GM12864 (cell line): ENCODE measurements around the gene ZNF597.

Source experiments
- DNase-seq: peaks from one replicate; pipeline ENCODE4 v3.0.0-alpha.2; 2011; ENCODE audit warnings: low read depth
- H3K4me3 ChIP-seq: 2 replicates; pipeline ENCODE4 v1.5.1; 2011; ENCODE audit warnings: mild to moderate bottlenecking, low read depth, low read length, control low read depth
- CTCF ChIP-seq: IDR thresholded peaks from 2 replicates; pipeline ENCODE4 v1.5.1; 2011; ENCODE audit warnings: low read depth, mild to moderate bottlenecking, moderate library complexity, low read length, control low read depth, inconsistent platforms; ENCODE audit errors: missing control alignments

ZNF597 gene

DNA sequence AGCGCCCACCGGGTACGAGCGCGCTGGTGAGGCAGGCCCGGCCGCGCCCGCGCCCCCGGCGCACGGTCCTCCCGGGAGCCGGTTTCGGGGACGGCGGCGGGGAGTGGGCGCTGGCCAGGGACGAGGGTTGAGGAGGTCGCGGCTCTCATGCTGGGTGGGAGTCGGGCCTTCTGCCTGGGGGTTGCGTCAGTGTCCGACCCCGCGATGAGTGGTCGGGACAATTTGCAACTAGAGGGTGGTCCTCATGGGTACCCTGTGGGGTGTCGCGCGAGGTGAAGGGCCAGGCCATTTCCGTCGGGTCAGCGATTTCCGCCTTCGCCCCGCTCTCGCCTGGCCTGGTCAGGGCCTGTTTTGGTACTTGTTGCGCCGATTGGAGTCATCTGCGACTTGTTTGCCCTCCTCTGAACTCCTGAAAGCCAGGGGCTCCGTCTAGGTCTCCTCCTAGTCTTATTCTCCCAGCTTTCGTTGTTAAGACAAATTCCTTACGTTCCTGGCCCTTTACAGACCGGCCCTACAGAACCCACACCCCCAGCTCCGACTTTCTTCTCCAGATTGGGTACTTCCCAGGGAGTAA is 15.1 kb upstream of the ZNF597 start:
- H3K4me3 ChIP-seq, result peak overlapping the region; percentile 75
- TF ChIP-seq CTCF, result no peak
- DNase-seq, result no peak

- H3K4me3 ChIP-seq, result peak overlapping the region; percentile 75
- peak; percentile 56 for DNase-seq
- TF ChIP-seq CTCF, result peak; percentile 60
Measured at GRCh38 chr16:3457434-3458252, 14.3 kb upstream of the ZNF597 start.

DNA sequence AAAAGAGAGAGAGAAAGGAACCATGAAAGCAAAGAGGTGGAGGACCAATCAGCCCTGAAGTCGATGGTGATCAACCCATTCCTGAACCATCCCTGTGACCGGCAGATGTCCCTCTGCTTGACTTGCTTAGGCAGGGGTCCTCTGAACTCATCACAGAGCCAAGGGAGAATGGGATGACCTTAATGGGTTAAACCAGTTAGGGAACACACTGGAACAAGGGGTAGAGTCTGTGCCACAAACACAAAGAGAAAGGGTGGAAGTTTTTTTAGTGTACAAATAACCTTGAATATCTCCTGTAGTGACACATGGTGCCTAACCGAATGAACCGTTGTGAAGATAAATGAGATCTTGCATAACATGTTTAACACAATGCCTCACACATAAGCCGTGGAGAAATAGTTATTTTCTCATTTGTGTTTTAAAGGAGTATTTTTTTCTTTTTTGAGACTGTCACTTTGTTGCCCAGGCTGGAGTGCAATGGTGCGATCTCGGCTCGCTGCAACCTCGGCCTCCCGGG is 11.4 kb upstream of the ZNF597 start:
- TF ChIP-seq CTCF, result no peak
- H3K4me3 ChIP-seq, result no peak overlapping the region
- DNase-seq, result no peak

- TF ChIP-seq CTCF, result no peak
- no peak overlapping the region for H3K4me3 ChIP-seq
- no peak for DNase-seq
Measured at GRCh38 chr16:3454093-3454492, 10.8 kb upstream of the ZNF597 start.

GRCh38 chr16:3444032-3444388 is 706 bp upstream of the ZNF597 start:
- DNase-seq, result no peak
- no peak for TF ChIP-seq CTCF
- H3K4me3 ChIP-seq, result peak overlapping the region; percentile 68

- no peak overlapping the region for H3K4me3 ChIP-seq
- TF ChIP-seq CTCF, result no peak
- DNase-seq, result no peak
Measured at GRCh38 chr16:3439637-3440036, 3.7 kb downstream of the ZNF597 start.

DNA sequence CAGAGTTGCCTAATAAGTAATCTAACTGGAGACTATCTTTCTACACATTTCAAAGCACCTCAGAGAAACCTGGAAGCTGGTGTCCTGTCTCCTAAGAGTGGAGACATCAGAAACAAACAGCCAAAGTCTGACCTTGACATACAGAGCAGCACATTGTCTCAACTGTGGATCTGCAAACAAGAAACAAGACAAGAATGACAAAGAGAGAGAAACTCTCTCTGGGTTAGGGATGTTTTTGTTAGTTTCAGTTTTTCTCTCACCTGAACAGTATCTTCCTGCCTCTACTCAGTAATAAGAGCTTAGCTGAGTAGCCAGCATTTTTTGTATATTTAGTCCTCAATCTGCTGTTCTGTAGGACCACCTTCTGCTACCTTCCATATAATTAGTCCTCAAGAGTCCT is 8.9 kb downstream of the ZNF597 start:
- no peak for TF ChIP-seq CTCF
- DNase-seq, result no peak
- H3K4me3 ChIP-seq, result no peak overlapping the region
